Stimulated activated CD8-positive, alpha-beta memory T cell treated with anti-CD3 and anti-CD28 coated beads, Interleukin-12 subunit alpha, Interleukin-12 subunit beta, amount 100 ng/mL, for 24 hours (primary cell): ENCODE data around the gene MYCBP.

Experiments used
- DNase-seq: peaks from one replicate; pipeline ENCODE4 v3.0.0-alpha.2; 2020; ENCODE audit errors: extremely low read depth

The MYCBP gene

DNA sequence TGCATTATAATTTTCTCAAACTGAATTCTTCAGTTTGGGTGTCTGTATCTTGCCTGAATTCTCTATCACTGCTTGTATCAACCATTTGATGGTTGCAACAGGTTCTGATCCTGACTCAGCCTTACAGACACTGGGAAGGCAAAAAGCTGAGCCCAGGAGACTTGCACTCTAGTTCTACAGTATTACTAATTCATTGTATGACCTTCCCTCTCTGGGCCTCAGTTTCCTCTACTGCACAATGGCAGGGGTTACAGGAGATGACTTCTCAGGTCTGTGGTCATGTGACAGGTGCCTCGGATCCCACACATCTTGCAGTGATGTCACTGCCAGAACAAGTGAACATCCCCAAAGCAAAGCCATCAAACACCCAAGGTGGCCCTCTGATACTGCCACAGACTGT is 52.3 kb downstream of the MYCBP start:
- no peak for DNase-seq

- DNase-seq: no peak
Measured at GRCh38 chr1:38819516-38819915, 53.6 kb downstream of the MYCBP start.

DNA sequence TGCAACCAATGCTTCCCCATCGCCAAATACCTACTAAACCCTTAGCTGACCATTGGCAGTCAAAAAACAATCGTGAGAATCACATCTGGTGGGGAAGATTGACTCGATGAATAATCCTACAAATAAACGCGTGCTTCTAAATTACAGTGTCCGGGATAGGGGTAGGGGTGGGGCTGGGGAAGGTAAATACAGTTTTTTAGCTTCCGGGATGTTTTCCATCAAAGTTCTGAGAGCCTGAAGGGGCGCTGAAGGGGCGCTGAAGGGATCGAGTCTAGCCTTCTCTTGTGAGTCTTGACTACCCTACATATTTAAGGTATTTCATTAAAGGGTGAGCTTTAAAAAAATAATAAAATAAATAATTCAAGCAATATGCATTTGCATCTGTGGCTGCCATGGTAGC is 54.1 kb downstream of the MYCBP start:
- DNase-seq: no peak

DNA sequence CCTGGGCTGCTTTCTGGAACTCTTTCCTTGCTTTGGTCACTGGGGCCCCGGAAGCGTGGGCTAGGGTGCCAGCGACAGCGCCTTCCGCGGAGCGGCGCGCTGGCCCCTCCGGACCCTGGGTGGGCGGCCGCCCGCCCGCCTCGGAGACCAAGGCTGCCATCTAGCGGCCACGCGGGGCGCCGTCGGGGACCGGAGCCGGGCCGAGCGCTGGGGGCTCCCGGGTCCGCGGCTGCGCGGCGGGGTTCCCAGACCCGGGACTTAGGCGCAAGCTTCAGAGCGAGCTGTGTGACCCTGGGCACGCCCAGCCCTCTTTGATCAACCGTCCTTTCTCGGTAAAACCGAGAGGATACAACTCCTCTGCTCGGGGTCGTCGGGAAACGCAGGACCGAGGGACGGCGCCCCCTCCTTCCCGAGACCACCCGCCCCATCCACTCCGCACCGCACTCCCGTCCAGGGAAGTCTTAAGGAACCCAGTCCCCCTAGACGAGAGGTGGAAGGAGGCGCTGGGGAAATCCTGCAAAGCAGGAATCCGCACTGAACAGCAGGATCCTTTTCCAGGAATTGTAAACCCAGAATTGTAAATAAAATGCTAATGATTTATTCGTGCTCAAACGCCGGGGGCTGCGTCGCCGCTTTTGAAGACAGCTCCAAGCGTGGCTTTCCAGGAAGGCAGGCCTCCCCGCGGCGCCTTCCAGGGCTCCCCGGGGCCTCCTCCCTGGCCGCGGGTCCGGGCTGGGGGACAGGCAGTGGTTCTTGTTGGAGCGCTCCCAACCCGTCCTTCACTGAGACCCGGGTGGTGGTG is 54.8 kb downstream of the MYCBP start:
- no peak for DNase-seq

DNA sequence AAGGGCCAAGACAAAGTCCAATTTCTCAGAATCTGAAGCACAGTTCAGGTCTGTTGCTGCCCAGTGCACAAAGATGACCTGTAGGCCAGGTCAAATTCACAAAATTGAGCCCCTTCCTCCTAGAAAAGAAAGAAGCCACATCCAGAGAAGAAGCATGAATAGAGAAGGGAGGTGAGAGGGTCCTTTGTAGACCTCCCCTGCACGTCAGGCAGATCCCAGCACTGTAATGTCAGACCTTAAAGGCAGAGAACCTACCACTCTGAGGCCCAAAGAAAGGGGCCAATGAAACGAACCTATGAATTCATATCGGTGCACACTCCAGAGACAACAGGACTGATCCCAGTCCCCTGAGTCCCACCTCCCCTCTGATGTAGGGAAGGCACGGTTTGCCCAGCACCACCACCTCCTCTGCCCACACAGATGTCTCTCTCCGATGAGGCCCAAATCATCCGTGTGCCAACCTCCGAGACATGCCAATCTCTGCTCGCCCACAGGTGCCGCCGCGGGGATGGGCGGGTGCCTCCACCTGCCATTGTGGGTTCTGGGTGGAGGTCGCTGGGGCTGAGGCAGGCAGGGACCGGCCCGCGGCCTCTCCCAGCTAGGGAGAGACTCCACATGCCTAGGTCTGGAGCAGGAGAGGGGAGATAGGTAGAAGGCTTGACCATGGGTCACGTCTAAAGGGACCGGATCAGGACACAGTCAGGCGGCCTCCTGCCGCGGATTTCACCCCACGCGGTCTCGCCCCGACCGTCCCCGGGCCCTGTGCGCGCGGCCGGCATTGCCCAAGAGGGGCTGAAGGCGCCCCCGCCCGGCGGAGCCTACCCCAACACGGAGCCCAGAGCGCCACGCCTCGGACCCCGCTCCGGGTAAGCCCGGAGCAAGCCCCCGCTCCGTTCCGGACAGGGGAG is 55.6 kb downstream of the MYCBP start:
- DNase-seq: no peak

DNA sequence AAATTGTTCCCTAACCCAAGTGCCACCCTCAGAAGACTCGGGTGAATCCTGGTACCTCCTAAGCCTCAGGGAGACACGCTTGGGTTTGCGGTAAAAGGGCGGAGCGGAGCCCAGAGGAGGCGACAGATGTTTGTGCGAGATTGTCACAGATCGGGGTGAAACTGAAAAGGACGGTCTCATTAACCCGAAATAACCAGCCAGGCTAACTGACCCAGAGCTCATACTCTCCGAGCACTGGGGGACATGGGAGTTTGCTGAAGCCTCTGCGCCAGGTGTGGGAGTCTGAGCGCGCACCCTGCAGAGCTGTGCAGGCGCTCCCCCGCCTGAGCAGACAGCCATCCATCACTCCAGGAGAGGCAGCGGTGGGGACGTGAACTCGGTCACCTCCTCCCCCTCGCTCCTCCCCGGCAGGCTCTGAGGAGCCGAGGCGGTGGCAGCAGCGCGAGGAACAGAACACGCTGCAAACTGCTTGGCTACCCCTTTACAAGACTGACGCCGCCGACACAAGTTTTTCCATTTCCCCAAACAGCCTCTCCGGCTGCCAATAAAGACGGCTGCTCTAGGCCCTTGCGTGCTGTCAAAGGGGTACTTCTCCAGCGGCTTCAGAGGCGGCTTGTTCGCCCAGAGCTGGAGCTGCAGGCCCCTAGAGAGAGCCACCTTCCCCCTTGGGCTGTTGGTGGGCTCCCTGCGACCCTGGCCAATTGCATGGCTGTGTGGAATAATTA is 57.1 kb downstream of the MYCBP start:
- DNase-seq: no peak

DNA sequence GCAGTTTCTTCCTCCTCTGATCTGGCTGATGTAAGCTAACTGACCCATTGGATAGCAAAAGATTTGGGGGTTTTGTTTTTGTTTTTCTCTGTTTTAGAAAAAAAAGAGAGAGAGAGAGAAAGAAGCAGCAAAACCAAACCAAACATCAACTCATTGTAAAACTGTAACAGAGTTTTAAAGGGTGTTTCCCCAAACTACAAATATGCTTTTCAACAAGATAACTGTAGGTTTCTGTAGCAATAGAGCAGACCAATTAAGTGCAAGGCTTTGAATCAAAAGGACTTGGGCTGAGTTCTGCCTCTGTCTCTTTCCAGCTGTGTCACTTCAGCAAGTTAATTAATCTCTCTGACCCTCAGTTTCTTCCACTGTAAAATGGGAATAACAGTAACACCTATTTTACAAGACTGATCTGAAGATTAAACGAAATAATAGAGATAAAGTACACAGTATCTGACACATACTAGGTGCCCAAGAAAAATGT is 58.1 kb downstream of the MYCBP start:
- no peak for DNase-seq

- DNase-seq: no peak
Measured at GRCh38 chr1:38814444-38814983, 58.6 kb downstream of the MYCBP start.

GRCh38 chr1:38812981-38813380 is 60.2 kb downstream of the MYCBP start:
- no peak for DNase-seq
